Brain pericyte (primary cell): ENCODE results near the gene VAT1L.

Experiments used
- DNase-seq: peaks from one replicate; pipeline ENCODE4 v3.0.0-alpha.2; 2012; ENCODE audit warnings: low read depth, low spot score

Gene VAT1L

GRCh38 chr16:77833921-77834634 is 45.7 kb downstream of the VAT1L start:
- DNase-seq, result no peak

- DNase-seq, result no peak
These were observed 46.5 kb downstream of the VAT1L start for GRCh38 chr16:77834635-77835540.

GRCh38 chr16:77836801-77837200 is 48.4 kb downstream of the VAT1L start:
- no peak for DNase-seq

GRCh38 chr16:77838597-77839255 is 50.4 kb downstream of the VAT1L start:
- DNase-seq, result no peak

GRCh38 chr16:77840093-77840492 is 51.7 kb downstream of the VAT1L start:
- DNase-seq, result no peak

- DNase-seq, result no peak
These were observed 52.5 kb downstream of the VAT1L start for GRCh38 chr16:77840673-77841501.

GRCh38 chr16:77841502-77841763 is 53.1 kb downstream of the VAT1L start:
- no peak for DNase-seq

- DNase-seq, result no peak
These were observed 54.1 kb downstream of the VAT1L start for GRCh38 chr16:77842468-77842867.

GRCh38 chr16:77843405-77843804 is 55.0 kb downstream of the VAT1L start:
- no peak for DNase-seq

GRCh38 chr16:77844801-77845200 is 56.4 kb downstream of the VAT1L start:
- no peak for DNase-seq

- DNase-seq, result no peak
These were observed 61.4 kb downstream of the VAT1L start for GRCh38 chr16:77849646-77850258.

GRCh38 chr16:77850636-77851333 is 62.4 kb downstream of the VAT1L start:
- DNase-seq, result no peak

- DNase-seq, result no peak
These were observed 64.8 kb downstream of the VAT1L start for GRCh38 chr16:77853161-77853560.

- no peak for DNase-seq
These were observed 68.2 kb downstream of the VAT1L start for GRCh38 chr16:77856438-77857160.

- no peak for DNase-seq
These were observed 69.7 kb downstream of the VAT1L start for GRCh38 chr16:77858060-77858459.

- DNase-seq, result no peak
These were observed 71.3 kb downstream of the VAT1L start for GRCh38 chr16:77859493-77860232.

GRCh38 chr16:77860953-77861352 is 72.6 kb downstream of the VAT1L start:
- DNase-seq, result no peak

GRCh38 chr16:77863250-77863649 is 74.9 kb downstream of the VAT1L start:
- DNase-seq, result no peak

- DNase-seq, result no peak
These were observed 78.4 kb downstream of the VAT1L start for GRCh38 chr16:77866752-77867151.
